A673 (cell line): ENCODE data around the gene OSTF1.

Source experiments
- EZH2 ChIP-seq: fragments of 200-600 bp; sonication (generic); IDR thresholded peaks from 2 replicates; pipeline ENCODE4 v1.6.1; 2017; ENCODE audit warnings: borderline replicate concordance, low read depth, mild to moderate bottlenecking, mixed read lengths, antibody characterized with exemption, low read length; ENCODE audit not compliant: poor library complexity, severe bottlenecking
- TF ChIP-seq, protein P1 (sequence below): fragments of 300-800, 200-600 bp; sonication (generic); conservative IDR thresholded peaks from 2 replicates; pipeline ENCODE4 v1.5.1; 2017; ENCODE audit warnings: low read depth, mild to moderate bottlenecking, antibody characterized with exemption, low read length, moderate library complexity, mixed read lengths

GRCh38 chr9:75104607-75105006 is 16.3 kb downstream of the OSTF1 start:
- TF ChIP-seq, protein P1, sequence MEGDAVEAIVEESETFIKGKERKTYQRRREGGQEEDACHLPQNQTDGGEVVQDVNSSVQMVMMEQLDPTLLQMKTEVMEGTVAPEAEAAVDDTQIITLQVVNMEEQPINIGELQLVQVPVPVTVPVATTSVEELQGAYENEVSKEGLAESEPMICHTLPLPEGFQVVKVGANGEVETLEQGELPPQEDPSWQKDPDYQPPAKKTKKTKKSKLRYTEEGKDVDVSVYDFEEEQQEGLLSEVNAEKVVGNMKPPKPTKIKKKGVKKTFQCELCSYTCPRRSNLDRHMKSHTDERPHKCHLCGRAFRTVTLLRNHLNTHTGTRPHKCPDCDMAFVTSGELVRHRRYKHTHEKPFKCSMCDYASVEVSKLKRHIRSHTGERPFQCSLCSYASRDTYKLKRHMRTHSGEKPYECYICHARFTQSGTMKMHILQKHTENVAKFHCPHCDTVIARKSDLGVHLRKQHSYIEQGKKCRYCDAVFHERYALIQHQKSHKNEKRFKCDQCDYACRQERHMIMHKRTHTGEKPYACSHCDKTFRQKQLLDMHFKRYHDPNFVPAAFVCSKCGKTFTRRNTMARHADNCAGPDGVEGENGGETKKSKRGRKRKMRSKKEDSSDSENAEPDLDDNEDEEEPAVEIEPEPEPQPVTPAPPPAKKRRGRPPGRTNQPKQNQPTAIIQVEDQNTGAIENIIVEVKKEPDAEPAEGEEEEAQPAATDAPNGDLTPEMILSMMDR = no peak
- TF ChIP-seq EZH2 = no peak
